Muscle of leg (tissue), 11 donors: Measurements from ENCODE around the gene IGF2BP3. TPM values are rescaled to one million over a fixed set of nuclear protein-coding genes. Genes with fewer than 3 reads are reported as not detected.

ENCODE experiments used
- DNase-seq: peaks from one replicate; pipeline ENCODE4 v3.0.0; 2013
- H3K27ac ChIP-seq: one replicate; pipeline ENCODE4 v1.5.1; 2013; ENCODE audit warnings: mild to moderate bottlenecking, low read length, control low read depth
- H3K27me3 ChIP-seq: one replicate; pipeline ENCODE4 v1.6.1; 2013; ENCODE audit warnings: low read length; ENCODE audit not compliant: control insufficient read depth, insufficient read depth
- H3K36me3 ChIP-seq: one replicate; pipeline ENCODE4 v1.6.1; 2013; ENCODE audit warnings: low read length; ENCODE audit not compliant: control insufficient read depth, insufficient read depth
- H3K4me1 ChIP-seq: one replicate; pipeline ENCODE4 v1.6.1; 2013; ENCODE audit warnings: low read length; ENCODE audit not compliant: control insufficient read depth, insufficient read depth
- H3K4me3 ChIP-seq: one replicate; pipeline ENCODE4 v1.5.1; 2013; ENCODE audit warnings: low read length, control low read depth
- H3K9me3 ChIP-seq: replicated peaks from 2 replicates; pipeline ENCODE4 v1.6.1; 2013; ENCODE audit warnings: low read depth, low read length; ENCODE audit not compliant: control insufficient read depth
- WGBS: methylation state at CpG from one replicate; pipeline ENCODE4 v1.1.5; 2013; ENCODE audit warnings: missing lambda C conversion rate; ENCODE audit not compliant: insufficient coverage; 5-methylcytosine and 5-hydroxymethylcytosine counted together
- polyA plus RNA-seq, 8 donors: library from polyadenylated mRNA; unstranded; fragments of 120-200 nt; gene quantifications; one replicate each; pipeline versions ENCODE4 v1.2.1 to v1.2.3, GENCODE V29; 2013; ENCODE audit warnings: inconsistent platforms in 1 of 8, low replicate concordance in 1 of 8; ENCODE audit not compliant: insufficient read length in 8 of 8, insufficient read depth in 1 of 8
- total RNA-seq: library from RNA; stranded (reverse); fragments of 120-200 nt; gene quantifications from one replicate; pipeline ENCODE4 v1.2.4, GENCODE V29; 2013

The IGF2BP3 gene
- total and polyA plus RNA-seq, 9 donors = 26.2 to 39.2 (median 31.5) TPM

DNA sequence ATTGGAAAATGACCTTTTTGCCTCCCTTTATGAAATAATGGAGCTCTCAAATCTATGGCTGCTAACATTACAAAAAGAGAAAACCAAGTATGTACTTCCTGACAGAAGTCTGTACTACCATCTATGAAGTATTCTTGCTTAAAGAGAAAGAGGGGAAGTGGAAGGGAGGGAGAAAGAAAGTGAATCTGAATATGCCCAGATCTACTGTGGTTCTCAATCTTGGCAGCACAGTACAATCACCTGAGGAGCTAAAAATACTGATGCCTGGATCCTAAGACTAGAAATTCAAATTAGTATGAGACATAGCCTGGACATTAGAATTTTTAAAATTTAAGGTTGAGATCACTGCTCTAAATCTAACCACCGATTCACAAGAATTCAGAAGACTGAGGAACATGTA is 85.2 kb downstream of the IGF2BP3 start:
- Histone ChIP-seq H3K27ac (no peak overlapping the region), H3K27me3 (no peaks in the 10 kb centered on the region), H3K4me1 (no peaks in the 10 kb centered on the region), H3K36me3 (peaks cover 4% of the 10 kb centered on the region), H3K4me3 (no peak overlapping the region), H3K9me3 (no peaks in the 10 kb centered on the region)
- DNase-seq = no peak
- no CpG with 5 or more reads among the region's 1 CpG for whole genome bisulfite sequencing

- Histone ChIP-seq H3K27me3 (no peaks in the 10 kb centered on the region), H3K9me3 (no peaks in the 10 kb centered on the region), H3K27ac (no peak overlapping the region), H3K4me1 (no peaks in the 10 kb centered on the region), H3K36me3 (peaks cover 6% of the 10 kb centered on the region), H3K4me3 (no peak overlapping the region)
- no CpG with 5 or more reads among the region's 2 CpGs for WGBS
- no peak for DNase-seq
Measured at GRCh38 chr7:23383225-23383624, 87.1 kb downstream of the IGF2BP3 start.

DNA sequence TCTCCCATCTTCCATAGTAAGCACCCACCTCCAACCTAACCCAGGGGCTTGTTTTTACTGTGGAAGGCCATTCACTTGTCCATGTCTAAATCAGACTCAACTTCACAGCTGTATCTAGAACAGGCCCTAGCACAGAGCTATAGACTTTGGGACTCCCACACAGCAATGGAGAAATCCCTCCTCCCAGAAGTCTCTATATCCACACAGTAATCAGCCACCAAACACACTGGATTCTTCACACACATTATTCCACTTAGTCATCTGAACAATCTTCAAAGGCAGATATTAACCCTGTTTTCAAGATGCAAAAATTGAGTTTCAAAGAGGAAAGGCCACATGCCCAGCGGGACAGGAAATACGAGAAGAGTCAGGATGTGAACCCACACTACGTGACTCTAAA is 89.3 kb downstream of the IGF2BP3 start:
- Histone ChIP-seq H3K27ac (no peak overlapping the region), H3K4me1 (no peaks in the 10 kb centered on the region), H3K4me3 (no peak overlapping the region), H3K27me3 (no peaks in the 10 kb centered on the region), H3K9me3 (no peaks in the 10 kb centered on the region), H3K36me3 (peaks cover 2% of the 10 kb centered on the region)
- DNase-seq = no peak
- no CpG with 5 or more reads among the region's 3 CpGs for WGBS

DNA sequence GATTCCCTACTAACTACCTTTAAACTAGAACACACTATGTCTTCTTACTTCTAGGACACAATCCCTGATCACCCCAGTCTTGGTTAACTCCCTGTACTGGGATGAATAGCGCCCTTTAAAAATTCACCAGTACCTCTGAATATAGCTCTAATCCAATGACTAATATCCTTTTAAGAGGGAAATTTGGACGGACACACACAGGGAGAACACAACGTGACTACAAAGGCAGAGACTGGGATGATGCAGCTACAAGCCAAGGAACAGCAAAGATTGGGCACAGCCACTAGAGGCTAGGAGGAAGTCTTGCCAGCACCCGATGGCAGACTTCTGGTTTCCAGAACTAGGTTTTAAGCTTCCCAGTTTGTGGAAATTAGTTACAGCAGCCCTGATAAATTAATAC is 89.7 kb downstream of the IGF2BP3 start:
- Histone ChIP-seq H3K9me3 (no peaks in the 10 kb centered on the region), H3K4me1 (no peaks in the 10 kb centered on the region), H3K4me3 (no peak overlapping the region), H3K36me3 (peaks cover 2% of the 10 kb centered on the region), H3K27me3 (no peaks in the 10 kb centered on the region), H3K27ac (no peak overlapping the region)
- WGBS = no CpG with 5 or more reads among the region's 4 CpGs
- DNase-seq = no peak

GRCh38 chr7:23378996-23379395 is 91.3 kb downstream of the IGF2BP3 start:
- Histone ChIP-seq H3K4me3 (no peak overlapping the region), H3K27ac (no peak overlapping the region), H3K9me3 (no peaks in the 10 kb centered on the region), H3K36me3 (peaks cover 2% of the 10 kb centered on the region), H3K4me1 (no peaks in the 10 kb centered on the region), H3K27me3 (no peaks in the 10 kb centered on the region)
- WGBS = no CpG with 5 or more reads among the region's 1 CpG
- no peak for DNase-seq

DNA sequence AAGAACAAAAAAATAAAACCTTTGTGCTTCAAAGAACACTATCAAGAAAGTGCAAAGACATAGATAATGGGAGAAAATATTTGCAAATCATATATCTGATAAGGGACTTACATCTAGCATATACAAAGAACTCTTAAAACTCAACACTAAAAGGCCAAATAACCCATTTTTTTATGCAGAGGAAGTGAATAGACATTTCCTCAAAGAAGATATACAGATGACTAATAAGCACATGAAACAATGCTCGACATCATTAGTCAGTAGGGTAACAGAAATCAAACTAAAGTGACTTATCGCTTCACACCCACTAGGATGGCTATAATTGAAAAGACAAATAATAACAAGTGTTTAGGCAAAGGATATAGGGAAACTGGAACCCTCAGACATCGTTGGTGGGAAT is 93.2 kb downstream of the IGF2BP3 start:
- H3K27ac ChIP-seq = no peak overlapping the region
- no peaks in the 10 kb centered on the region for H3K27me3 ChIP-seq
- no peak overlapping the region for H3K4me3 ChIP-seq
- no peaks in the 10 kb centered on the region for H3K9me3 ChIP-seq
- WGBS = no CpG with 5 or more reads among the region's 3 CpGs
- peaks cover 2% of the 10 kb centered on the region for H3K36me3 ChIP-seq
- no peak for DNase-seq
- H3K4me1 ChIP-seq = peaks cover 4% of the 10 kb centered on the region

DNA sequence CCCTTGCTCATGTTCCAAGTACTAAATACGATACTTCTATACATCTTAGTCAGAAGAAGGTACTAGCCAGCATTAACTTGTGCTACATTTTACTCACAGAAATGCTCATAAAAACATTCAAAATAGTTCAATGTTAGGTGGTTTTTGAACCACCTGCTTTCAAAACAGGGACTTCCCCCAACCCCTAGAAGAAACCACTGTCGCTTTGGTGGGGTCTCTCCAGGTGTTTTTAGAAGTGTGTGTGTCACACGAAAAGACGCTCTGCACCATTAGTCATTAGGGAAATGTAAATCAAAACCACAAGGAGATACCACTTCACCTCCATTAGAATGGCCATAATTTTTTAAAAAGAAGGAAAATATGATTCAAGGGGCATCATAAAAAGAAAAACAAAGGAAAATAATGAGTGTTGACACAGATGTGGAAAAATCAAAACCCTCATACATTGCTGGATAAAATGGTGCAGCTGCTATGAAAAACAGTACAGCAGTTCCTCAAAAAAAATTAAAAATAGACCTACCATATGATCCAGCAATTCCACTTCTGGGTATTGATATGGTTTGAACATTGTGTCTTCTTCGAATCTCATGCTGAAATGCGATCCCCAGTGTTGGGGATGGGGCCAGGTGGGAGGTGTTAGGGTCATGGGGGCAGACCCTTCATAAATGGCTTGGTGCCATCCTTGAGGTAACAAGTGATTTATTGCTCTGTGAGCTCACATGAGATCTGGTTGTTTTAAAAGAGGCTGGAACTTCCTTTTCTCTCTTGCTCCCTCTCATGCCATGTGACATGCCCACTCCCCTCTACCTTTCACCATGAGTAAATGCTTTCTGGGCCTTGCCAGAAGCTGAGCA is 96.9 kb downstream of the IGF2BP3 start:
- no peaks in the 10 kb centered on the region for H3K36me3 ChIP-seq
- no peaks in the 10 kb centered on the region for H3K27me3 ChIP-seq
- 29% methylated on average over 2 of the region's 6 CpGs for WGBS
- peak; percentile 30 for DNase-seq
- H3K4me1 ChIP-seq = peaks cover 4% of the 10 kb centered on the region
- H3K27ac ChIP-seq = no peak overlapping the region
- no peaks in the 10 kb centered on the region for H3K9me3 ChIP-seq
- no peak overlapping the region for H3K4me3 ChIP-seq

DNA sequence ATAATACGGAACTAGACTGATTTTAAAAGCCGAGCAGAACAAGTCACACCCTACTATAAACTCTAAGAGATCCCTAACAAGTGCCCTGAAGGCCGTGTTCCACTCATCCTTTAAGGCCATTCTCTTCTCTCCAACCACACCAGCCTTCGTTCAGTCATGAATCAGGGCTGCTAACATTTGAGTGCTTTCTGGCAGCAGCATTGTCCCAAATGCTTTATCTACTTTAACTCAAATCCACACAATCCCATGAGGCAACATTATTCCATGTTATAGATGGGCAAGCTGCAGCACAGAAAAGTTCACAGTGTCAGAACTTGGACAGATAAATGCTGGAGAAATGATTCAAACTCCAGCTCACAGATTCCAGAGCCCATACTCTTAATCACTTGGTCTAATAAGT is 97.7 kb downstream of the IGF2BP3 start:
- WGBS = 34% methylated on average over 4 of the region's 4 CpGs
- DNase-seq = peak; percentile 29

GRCh38 chr7:23371654-23372053 is 98.6 kb downstream of the IGF2BP3 start:
- no CpG with 5 or more reads among the region's 6 CpGs for WGBS
- H3K4me1 ChIP-seq = peaks cover 4% of the 10 kb centered on the region
- DNase-seq = peak; percentile 54
- no peak overlapping the region for H3K27ac ChIP-seq
- H3K4me3 ChIP-seq = no peak overlapping the region
- no peaks in the 10 kb centered on the region for H3K27me3 ChIP-seq
- no peaks in the 10 kb centered on the region for H3K9me3 ChIP-seq
- H3K36me3 ChIP-seq = no peaks in the 10 kb centered on the region

More for the DNA sequence above, 97.7 kb downstream of the IGF2BP3 start:
- Histone ChIP-seq H3K27me3 (no peaks in the 10 kb centered on the region), H3K36me3 (no peaks in the 10 kb centered on the region), H3K27ac (no peak overlapping the region), H3K4me1 (peaks cover 4% of the 10 kb centered on the region), H3K9me3 (no peaks in the 10 kb centered on the region), H3K4me3 (no peak overlapping the region)

- Histone ChIP-seq H3K4me3 (no peak overlapping the region), H3K27ac (no peak overlapping the region), H3K27me3 (no peaks in the 10 kb centered on the region), H3K4me1 (peaks cover 4% of the 10 kb centered on the region), H3K36me3 (no peaks in the 10 kb centered on the region), H3K9me3 (no peaks in the 10 kb centered on the region)
- DNase-seq = no peak
- WGBS = no CpG with 5 or more reads among the region's 5 CpGs
Measured at GRCh38 chr7:23369695-23370404, 100.4 kb downstream of the IGF2BP3 start.
